KG1 (cell line): ENCODE measurements around the gene PPP1R13L.

Experiments
- DNase-seq: peaks from one replicate; lab custom pipeline; 2025; lab: John Stamatoyannopoulos, UW

Gene PPP1R13L

DNA sequence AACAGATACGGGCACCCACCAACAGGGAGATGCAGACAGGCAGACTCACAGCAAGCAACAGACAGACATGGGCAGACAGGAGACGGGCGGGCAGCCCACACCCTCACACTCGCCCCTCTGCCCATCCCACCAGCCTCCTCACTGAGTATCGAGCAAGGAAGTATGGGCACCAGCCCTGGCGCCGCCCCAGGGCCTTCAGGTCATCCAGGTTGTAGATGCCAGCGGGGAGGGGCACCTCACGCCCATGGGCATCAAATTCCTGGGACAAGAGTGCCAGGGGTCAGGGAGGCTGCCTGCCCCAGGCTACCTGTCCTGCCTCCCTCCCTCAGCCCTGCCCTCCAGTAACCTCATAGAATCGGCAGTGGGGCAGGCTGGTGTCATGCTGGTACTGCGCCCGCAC lies 40.2 kb downstream of the PPP1R13L start:
- no peak for DNase-seq

DNA sequence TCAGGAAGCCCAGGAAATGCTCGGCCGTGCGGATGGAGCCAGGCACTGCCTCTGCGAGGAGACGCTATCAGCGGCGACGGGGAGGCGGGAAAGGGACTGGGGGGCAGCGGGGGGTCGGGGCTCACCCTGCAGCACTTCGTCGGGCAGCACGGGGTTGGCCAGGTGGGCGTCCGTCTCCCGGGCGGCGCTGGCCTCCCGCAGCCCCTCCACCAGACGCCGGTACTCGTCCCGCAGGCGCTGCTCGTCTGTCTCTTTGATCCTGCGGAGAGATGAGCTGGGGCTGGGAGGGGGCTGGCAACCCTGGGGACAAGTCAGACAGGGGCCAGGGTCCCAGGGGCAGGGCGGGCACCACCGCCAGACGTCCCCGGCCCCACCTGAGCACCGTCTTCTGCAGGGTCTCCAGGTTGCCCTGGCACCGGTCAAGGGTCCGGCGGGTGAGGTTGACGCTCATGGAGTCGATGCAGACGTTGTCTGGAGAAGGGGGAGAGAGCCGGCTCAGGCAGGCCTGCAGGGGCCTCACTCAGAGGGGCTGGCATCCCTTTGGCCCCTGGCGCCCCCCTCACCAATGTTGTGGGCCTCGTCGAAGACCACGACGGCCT lies 40.9 kb downstream of the PPP1R13L start:
- no peak for DNase-seq

DNA sequence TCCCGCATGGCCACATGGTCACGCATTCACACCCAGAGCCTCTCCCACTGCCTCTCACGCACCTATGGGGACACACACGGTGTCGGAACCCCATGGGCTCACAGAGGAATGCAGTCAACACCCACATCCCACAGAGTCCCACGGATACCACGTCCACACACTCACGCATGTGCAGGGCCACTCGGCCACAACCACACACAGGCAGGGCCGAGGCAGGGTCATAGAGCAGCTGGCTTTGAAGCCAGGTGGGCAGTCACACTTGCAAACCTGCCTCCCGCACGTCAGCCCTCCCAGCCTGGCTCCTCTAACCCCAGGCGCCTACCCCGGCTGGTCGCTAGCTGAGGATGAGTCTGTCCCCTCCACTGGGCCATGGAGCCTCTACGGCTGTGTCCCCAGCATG lies 42.6 kb downstream of the PPP1R13L start:
- DNase-seq, result no peak

DNA sequence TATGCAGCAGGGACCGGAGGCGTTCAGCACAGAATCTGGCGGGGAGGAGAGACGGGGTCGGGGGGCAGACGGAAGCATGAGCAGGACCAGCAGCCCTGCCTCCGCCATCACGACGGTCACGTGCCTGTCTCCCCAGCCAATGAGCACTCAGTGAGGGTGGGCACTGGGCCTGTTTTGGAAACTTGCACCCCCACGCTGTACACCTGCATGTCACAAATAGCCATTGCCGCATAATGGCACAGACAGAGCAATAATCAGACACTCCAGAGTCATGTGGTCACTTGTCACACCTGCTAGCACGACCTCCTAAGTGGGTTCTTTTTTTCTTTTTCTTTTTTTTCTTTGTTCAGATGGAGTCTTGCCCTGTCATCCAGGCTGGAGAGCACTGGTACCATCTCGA lies 43.3 kb downstream of the PPP1R13L start:
- no peak for DNase-seq

DNA sequence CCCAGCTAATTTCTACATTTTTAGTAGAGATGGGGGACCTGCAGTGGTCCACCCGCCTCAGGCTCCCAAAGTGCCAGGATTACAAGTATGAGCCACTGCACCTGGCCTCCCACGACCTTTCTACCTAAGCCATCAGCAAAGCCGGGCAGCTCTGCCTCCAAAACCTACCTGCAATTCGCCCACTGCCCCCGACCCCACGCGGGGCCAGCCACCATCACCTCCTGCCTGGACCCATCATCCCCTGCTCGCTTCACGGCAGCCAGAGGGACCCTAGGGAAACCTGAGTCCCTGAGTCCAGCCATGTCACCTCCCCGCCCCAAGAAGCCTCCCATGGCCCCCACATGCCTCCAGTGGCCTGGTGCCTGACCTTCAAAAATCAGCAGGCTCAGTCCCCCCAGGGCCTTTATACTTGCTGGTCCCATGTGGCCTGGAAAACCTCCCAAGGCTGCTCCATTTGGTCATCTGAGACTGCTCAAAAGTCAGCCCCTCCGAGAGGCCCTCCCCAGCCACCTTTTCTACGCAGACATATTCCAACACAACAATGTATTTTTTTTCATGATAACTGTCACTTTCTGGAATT lies 46.6 kb downstream of the PPP1R13L start:
- DNase-seq, result no peak

DNA sequence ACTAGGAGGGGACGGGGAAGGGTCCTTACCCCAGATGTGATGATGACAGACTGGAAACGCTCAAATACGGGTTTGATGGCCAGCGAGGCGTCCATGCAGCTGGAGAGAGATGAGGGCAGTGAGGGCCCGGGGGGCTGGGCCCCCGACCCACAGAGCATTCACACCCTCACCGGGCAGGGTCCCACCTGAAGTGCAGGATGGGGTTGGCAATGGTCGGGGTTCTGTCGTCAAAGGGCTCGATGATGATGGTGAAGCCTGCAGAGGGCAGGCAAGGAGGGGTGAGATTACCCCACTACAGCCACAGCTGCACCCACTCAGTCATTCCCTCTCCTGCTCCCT lies 47.5 kb downstream of the PPP1R13L start:
- no peak for DNase-seq

DNA sequence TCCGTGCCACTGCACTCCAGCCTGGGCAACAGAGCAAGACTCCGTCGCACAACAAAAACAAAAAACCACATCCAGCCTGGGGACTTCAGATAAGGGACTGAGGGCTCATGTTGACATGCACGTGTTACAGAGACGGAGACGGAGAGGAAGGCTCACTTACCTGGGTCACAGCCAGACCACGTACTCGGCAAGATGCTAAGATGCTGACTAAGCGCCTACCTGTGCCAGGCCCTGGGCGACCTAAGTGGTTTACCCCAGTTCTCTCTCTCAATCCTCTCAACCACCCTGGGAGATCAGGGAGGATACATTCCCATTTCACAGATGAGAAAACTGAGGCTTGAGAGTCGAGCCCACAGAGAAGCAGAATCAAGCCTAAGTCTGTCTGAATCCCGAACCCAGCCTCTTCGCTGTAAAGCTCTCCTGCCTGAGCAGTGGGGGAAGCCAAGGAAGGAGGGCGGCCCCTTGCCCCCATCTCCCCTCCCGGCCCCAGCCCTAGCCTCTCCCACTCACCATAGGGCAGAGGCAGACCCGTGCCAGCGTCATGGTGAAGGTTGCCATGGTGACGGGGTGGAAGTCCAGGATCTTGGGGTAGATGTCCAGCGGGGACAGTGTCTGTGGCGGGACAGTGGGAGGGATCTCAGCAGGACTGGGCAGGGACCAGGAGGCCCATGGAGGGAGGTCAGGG lies 48.0 kb downstream of the PPP1R13L start:
- no peak for DNase-seq

DNA sequence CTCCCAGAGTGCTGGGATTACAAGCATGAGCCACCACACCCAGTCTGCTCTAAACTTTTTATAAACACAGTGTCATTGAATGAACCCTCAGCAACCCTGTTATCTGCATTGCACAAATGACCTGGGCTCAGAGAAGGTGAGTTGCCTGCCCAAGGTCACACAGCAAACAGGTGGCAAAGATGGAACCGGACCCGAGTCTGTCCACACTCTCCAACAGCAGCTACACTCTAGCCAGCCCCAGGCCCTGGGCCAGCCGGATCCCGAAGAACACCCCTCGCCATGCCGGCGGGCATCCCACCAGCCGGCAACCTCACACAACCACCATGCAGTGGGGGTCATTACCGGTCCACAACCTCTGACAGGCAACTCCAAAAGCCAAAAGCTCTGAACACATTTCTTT lies 49.0 kb downstream of the PPP1R13L start:
- no peak for DNase-seq

DNA sequence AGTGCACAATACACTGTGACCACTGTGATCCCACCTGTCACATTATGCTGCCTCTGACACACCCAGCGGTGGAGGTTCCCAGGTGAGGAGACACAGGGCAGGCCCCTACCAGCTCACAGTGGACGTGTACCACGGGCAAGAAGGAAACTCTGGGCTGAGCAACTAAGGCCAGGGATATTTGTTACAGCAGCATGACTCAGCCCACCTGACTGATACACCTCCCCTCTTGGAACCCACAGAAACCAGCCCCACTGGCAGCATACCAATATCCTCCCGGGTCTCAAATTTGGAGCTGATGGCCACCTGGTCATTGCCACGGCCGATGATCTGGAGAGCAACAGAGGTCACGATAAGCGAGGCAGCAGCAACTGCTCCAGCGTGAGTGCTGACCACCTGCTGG lies 49.5 kb downstream of the PPP1R13L start:
- no peak for DNase-seq

DNA sequence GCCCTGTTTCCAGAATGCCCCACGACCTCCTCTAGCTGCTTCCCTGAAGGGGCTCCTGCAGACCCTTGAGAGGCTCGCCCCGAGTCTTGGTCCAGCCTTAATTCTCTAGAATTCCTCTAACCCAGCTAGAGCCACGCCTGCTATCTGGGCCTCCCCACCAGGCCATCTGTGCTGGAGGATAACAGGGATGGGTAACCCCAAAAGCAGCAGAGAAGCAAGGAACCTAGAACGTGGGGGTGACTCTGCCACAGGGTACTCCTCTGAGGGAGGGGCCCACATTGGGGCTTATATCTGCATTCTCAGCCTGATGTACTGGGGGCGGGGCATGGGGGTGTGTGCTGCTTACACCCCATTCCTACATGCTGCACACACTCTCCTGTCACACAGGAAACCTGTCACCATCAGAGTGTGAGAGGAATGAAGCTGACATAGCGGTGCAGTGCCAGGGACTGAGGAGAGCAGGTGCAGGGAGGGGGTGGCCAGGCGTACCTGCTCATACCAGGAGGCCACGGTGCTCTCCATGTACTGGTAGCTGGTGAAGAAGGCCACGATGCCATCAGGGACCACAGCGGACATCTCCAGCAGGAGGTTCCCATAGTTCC lies 50.5 kb downstream of the PPP1R13L start:
- DNase-seq, result no peak

DNA sequence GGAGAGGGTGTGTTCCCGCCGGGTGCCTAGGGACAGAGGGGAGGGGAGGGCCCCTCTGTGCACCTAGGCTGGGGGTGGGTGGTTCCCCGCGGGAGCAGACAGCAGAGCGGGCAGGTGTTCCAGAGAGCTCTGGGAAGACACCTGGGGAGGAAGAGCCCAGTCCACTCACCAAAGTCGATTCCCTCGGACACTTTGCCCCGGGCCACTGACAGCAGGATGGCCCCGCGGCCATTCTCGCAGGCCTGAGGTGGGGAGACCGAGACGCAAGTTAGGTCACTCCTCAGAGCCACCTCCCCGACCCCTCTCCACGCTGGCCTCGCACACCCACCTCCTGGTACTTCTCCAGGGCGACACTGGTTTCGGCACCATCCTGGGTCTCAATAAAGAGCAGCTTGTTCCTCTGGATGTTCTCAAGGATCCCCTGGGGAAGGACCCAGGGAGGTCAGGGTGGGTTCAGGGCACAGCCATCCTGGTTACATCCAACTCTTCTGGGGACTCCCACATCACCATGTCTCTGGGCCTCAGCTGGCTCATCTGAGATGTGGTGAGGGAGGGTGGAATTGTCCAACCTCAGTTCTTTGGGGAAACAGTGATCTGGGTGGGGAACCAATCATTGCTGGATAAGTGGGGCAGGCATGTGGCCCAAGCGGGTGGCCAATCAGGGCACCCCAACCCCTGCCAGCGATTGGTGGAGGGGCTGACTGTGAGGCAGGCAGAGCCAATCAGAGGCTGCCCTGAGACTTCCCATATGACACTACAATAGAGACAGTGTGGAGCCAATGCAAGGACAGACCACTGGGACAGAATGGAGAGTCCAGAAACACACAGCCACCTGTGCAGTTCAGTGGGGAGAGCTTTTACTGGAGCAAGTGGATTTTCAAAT lies 51.7 kb downstream of the PPP1R13L start:
- DNase-seq, result no peak

DNA sequence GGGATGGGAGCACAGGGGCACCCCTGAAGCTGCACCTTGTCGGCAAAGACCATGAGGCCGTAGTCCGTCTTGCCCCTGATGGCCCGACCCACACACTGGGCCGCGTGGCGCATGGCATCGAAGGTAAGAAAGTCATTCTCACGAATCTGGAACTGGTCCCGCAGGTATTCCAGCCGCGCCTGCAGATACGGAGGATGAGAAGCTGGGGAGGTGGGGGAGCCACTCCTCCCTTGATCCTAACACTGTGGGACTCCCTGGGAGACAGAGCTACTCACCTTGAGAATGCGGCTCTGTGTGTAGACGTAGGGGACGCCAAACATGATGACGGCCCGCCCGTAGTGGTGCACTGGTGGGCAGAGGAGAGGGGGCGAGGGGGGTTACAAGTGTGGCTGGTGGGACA lies 52.4 kb downstream of the PPP1R13L start:
- no peak for DNase-seq

DNA sequence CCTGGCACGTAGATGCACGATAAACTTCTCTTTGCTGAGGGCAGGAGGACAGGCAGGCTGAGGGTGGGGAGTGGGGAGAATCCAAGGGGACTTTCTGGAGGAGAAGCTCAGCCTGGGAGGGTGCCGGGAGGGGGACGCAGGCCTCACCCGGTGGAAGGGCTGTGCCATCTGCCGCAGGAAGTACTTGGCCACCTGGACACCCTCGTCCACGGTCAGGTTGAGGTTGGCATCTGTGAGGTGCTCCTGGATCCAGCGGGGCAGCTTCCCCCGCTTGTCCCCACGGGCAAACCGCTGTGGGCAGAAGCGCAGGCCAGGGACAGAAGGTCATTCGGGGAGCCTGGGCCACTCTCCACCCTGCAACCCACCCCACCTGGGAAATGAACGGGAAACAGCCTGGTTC lies 52.8 kb downstream of the PPP1R13L start:
- DNase-seq, result no peak

DNA sequence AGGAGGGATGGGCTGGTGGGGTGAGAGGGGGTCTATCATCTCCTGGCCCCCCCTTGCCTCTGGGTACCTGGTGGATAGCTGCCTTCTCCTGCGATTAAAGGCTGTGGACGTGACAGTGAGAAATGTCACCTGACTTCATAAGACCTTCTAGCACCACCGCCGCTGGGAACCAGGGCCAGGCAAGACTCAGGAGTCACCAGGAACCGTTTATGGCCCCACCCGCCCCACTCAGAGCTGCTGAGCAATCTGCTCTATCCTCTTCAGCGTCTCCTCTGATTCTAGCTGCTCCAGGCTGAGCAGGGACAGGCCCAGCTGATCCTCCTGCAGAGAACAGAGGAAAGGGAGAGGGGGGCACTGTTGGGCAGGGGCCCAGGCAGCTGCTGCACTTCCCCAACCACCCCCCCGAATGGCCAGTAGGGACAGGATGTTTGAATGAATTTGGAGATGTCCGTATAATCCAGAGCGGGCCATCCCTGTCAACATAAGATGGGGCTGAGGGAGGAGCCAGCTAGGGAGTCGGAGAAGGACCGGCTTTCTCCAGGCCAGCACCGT lies 53.4 kb downstream of the PPP1R13L start:
- DNase-seq, result no peak

DNA sequence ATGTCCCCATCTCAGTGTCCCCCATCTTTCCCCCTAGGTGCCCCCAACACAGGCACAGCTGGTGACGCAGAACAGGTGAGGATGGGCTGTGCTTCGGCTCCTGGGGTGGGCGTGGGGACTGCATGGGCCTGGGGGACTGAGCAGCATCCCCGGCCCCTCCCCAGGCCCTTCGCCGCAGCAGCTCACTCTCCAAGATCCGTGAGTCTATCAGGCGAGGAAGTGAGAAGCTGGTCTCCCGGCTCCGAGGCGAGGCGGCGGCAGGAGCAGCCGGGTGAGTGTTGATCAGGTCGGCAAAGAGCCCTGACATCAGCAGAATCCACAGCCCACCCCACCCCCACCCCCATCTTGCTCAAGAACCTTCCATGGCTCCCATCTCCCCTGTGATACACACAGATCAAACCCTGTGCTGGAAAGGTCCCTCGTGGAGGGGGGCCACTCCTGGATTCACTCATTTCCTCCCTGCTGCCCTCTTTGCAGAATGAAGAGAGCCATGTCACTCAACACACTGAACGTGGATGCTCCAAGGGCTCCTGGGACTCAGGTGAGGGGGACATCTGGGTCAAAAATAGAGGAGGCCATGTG lies 54.3 kb downstream of the PPP1R13L start:
- no peak for DNase-seq

DNA sequence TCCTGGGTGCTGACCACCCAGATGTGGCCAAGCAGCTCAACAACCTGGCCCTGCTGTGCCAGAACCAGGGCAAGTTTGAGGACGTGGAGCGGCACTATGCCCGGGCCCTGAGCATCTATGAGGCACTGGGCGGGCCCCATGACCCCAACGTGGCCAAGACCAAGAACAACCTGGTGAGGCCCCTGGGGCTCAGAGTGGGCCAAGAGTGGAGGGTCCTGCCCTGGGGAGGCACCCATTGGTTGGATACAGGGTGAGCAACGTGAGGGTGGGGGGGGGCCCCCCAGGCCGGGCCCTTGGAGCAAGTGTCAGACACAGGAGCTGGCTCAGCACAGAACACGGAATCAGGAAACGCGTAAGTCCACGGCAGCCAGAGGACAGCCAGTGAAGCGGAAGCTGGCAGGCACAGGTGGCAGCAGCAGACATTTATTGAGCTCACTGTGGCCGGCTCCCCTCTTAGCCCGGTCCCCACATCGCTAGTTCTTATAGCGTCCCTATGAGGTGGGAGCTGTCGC lies 55.4 kb downstream of the PPP1R13L start:
- no peak for DNase-seq

DNA sequence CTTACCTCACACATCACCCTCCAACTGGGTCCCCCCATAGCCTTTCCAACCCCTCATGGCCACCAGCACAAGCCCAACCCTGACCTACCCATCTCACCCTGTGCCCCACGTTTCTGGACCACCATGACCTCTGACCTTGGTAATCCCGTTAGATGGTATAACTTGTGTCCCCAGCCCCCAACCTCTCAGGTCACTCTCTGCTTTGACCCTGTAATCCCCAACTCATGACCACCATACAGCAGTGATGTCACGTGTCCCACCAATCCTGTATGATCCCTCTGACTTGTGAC lies 55.8 kb downstream of the PPP1R13L start:
- DNase-seq, result no peak

DNA sequence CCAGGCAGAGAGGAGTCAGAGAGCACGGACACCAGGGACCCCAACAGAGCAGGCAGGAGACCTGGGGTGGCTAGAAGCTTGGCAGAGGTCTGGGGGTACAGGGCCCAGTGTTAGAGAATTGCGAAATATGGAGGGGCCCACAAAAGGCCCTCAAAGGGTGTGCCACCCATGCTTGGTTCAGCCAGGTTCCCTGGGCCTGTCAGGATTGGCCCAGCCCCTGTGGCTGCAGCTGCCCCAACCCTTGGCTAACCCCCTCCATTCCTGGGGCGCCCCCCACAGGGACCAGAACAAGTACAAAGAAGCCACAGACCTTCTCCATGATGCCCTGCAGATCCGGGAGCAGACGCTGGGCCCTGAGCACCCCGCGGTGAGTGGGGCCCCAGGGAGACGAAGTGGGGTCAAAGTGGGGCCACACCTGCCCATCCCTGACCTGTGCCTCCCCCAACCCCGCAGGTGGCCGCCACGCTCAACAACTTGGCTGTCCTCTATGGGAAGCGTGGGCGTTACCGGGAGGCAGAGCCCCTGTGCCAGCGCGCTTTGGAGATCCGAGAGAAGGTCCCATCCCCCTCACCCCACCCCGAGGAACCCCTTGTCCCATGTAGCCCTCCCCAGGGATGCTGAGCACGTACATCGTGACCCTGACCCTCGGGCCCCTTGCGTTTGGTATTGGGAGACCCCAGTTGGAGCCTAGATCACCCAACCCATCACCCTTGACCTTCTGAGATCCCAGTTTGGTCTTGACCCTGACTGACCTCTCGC lies 56.3 kb downstream of the PPP1R13L start:
- no peak for DNase-seq

DNA sequence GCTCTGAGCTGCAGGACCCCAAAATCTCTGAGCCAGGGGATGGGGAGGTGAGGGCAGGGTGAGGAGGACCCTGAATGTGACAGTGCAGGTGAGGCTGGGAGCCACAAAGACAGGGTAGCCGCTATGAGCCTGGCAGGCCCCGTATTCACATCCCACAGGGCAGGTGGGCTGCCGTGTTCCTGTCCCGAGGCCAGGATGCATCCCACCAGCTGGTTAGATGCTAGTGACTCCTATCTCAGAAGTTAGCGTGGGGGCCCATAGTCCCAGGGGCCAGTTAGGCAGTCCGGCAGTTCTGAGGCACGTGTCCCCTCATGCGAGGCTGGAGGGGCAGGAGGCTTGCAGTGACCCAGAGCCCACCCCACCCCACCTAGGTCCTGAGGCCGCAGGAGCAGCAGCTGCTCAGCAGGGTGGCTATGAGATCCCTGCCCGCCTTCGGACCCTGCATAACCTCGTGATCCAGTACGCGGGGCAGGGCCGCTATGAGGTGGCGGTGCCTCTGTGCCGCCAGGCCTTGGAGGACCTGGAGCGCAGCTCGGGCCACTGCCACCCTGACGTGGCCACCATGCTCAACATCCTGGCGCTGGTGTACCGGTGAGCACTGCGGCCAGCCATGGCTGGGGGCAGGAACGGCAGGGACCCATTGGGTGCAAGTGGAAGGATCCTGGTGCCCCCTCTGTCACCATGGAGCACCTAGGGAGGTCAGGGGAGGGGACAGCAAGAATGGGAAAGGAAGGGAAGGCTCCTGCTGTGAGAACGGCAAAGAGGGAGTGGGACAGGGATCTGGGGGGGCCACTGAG lies 57.1 kb downstream of the PPP1R13L start:
- no peak for DNase-seq

DNA sequence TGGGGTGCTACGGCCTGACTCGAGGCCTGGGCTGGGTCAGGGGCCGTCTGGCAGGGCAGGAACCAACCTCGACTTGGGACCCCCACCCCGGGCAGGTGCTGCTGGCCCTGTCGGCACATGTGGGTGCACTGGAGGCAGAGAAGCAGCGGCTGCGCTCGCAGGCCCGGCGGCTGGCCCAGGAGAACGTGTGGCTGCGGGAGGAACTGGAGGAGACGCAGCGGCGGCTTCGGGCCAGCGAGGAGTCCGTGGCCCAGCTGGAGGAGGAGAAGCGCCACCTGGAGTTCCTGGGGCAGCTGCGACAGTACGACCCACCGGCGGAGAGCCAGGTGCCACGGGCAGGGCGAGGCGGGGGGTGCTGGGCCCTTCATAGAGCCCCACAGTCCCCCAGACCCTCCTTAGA lies 58.4 kb downstream of the PPP1R13L start:
- DNase-seq, result no peak
